GM12873 (cell line): ENCODE measurements around the gene LNX2.

ENCODE experiments used
- CTCF ChIP-seq: IDR thresholded peaks from 2 replicates; pipeline ENCODE4 v1.5.1; 2012; ENCODE audit warnings: low read depth, mild to moderate bottlenecking, moderate library complexity, low read length, control low read depth; ENCODE audit not compliant: insufficient read depth; ENCODE audit errors: missing control alignments

LNX2 gene

GRCh38 chr13:27578121-27579030 is 42.0 kb downstream of the LNX2 start:
- no peak for TF ChIP-seq CTCF

GRCh38 chr13:27574661-27575060 is 45.7 kb downstream of the LNX2 start:
- no peak for TF ChIP-seq CTCF

GRCh38 chr13:27573265-27573664 is 47.1 kb downstream of the LNX2 start:
- TF ChIP-seq CTCF = no peak

- no peak for TF ChIP-seq CTCF
Measured at GRCh38 chr13:27572234-27572901, 48.0 kb downstream of the LNX2 start.

GRCh38 chr13:27570906-27571305 is 49.4 kb downstream of the LNX2 start:
- TF ChIP-seq CTCF = no peak

GRCh38 chr13:27569405-27569804 is 50.9 kb downstream of the LNX2 start:
- TF ChIP-seq CTCF = no peak

- TF ChIP-seq CTCF = no peak
Measured at GRCh38 chr13:27565818-27566217, 54.5 kb downstream of the LNX2 start.
